ENCODE data around the gene GALNT14. TPM values are rescaled to one million over a fixed set of nuclear protein-coding genes. Genes with fewer than 3 reads are reported as not detected.

Gene GALNT14
- total RNA-seq, 2 experiments from 2014 or later = not detected

DNA sequence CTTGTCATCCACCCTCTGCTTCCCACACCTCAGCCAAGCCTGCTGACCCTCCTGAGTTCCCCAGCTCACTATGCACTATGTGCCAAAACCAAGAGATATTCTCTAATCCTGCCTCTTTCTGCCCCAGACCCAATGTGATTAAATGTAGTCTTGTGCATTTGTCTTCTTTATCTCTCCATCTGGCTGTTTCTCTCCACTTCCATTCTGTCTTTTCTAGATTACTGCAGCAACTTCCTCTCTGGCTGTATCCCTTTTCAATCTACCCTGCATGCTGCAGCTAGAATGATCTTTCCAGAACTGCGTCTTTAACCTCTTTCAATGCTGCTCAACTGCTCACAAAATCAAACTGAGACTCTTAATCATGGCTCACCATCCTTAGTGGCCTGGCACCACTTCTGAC lies 164.1 kb downstream of the GALNT14 start:
- no peaks in the 10 kb centered on the region for H3K36me3 Mint-ChIP-seq (ENCODE audit: low read depth)
- peaks cover 7% of the 10 kb centered on the region for H3K27me3 Mint-ChIP-seq (ENCODE audit: low read depth)
- DNase-seq = no peak
- no peaks in the 10 kb centered on the region for H3K9me3 Mint-ChIP-seq (ENCODE audit: insufficient read depth)
- no peak overlapping the region for H3K27ac Mint-ChIP-seq
- CTCF ChIA-PET = no interaction called here
- H3K4me1 Mint-ChIP-seq (ENCODE audit: low read depth) = no peaks in the 10 kb centered on the region
- POLR2A ChIA-PET = no interaction called here
- ATAC-seq = no peak
- H3K4me3 Mint-ChIP-seq = no peak overlapping the region

DNA sequence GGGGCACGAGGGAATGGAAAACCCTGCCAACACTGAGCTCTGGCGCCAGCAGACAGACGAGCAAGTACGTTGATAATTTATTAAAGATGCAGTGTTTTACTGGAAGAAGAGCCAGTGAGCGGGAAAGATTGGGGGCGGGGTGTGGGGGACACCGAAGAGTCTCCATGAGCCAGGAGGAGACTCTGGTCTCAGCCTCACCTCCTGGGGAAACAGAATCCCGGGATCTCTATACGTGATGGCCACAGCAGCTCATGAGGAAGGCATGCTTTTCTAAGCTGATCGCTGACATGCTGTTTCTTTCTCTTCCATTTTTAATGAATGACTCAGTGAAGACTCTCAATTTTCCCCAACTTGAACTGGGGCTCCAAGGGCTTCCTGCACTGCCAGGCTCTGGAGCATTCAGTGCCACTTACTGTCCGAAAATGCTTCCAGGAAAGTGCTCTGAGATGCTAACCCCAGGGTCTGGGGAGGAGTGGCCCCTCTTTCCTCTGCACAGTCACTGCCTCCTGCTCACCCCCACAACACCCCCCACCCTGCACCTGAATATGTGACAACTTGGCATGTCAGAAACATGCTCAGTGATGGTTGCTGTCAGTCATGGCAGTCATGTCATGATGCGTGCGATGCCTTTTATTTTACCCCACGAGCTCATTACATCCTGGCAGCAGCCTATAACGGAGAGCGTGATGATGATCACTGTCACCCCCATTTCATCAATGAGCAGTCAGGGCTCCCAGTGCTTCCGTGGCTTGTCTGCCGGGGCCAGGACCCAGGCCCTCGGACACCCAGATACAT lies 166.8 kb downstream of the GALNT14 start:
- Mint-ChIP-seq H3K36me3 (ENCODE audit: low read depth) (no peaks in the 10 kb centered on the region), H3K4me3 (no peak overlapping the region)

DNA sequence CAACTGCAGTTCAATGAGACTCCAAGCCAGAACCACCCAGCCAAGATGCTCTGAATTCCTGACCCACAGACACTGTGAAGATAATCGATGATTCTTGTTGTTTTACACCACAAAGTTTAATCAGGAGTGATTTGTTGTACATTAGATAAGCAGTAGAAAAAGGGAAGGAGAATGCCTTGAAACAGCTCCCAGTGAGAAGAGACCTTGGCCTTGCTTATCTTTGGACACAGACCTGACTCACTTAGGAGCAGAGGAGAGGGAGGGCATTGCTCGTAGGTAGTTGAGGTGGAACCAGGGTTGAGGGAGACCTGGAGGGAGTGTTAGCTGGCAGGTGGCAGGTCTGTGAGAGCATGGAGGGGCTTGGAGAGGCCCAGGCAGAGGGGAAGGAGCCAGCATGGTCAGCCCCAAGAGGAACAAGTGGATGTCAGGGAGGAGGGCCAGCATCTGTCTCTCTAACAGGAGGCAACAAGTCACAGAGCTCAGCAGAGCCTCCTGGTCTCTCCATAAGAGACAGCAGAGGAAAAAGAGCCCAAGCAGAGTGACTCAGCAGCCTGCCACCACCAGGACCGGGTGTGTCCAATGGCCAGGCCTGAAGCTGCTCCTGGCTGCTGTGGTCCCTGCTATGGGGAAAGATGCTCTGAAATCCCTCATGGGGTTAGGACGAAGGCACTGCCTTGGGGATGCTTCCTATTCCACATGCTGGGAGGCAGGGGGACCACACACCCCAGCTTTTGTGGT lies 169.4 kb downstream of the GALNT14 start:
- ChIA-PET POLR2A (no interaction called here), CTCF (no interaction called here)
- Mint-ChIP-seq H3K36me3 (ENCODE audit: low read depth) (no peaks in the 10 kb centered on the region), H3K4me1 (ENCODE audit: low read depth) (no peaks in the 10 kb centered on the region), H3K27ac (no peak overlapping the region), H3K27me3 (ENCODE audit: low read depth) (no peaks in the 10 kb centered on the region), H3K4me3 (no peak overlapping the region), H3K9me3 (ENCODE audit: insufficient read depth) (no peaks in the 10 kb centered on the region)
- no peak for DNase-seq
- no peak for ATAC-seq

More for the DNA sequence above, 166.8 kb downstream of the GALNT14 start:
- ChIA-PET POLR2A (no interaction called here), CTCF (no interaction called here)
- Mint-ChIP-seq H3K9me3 (ENCODE audit: insufficient read depth) (no peaks in the 10 kb centered on the region), H3K27me3 (ENCODE audit: low read depth) (peaks cover 7% of the 10 kb centered on the region), H3K27ac (no peak overlapping the region), H3K4me1 (ENCODE audit: low read depth) (no peaks in the 10 kb centered on the region)
- no peak for DNase-seq
- ATAC-seq = no peak

DNA sequence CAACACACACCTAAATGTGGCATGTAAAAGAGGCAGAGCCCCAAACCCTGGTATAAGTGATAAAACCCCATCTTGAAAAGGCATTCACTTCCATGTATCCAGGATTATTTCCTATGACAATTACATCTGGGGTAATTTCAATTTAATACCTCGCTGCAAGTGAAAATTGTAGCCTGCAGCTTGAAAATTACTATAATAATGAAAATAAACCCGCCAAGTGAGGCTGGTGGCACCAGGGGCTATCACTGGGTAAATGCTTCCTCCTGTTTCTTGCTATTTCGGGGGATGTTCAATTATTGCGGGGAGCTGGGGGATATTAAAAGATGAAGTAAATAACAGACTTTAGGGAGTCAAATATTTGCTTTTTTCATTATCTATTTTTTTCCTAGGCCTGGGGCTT lies 171.5 kb downstream of the GALNT14 start:
- Mint-ChIP-seq H3K27me3 (ENCODE audit: low read depth) (no peaks in the 10 kb centered on the region), H3K4me3 (no peak overlapping the region), H3K9me3 (ENCODE audit: insufficient read depth) (no peaks in the 10 kb centered on the region), H3K4me1 (ENCODE audit: low read depth) (no peaks in the 10 kb centered on the region), H3K36me3 (ENCODE audit: low read depth) (no peaks in the 10 kb centered on the region), H3K27ac (no peak overlapping the region)
- ATAC-seq = no peak
- no peak for DNase-seq
- CTCF ChIA-PET = no interaction called here
- POLR2A ChIA-PET = no interaction called here

DNA sequence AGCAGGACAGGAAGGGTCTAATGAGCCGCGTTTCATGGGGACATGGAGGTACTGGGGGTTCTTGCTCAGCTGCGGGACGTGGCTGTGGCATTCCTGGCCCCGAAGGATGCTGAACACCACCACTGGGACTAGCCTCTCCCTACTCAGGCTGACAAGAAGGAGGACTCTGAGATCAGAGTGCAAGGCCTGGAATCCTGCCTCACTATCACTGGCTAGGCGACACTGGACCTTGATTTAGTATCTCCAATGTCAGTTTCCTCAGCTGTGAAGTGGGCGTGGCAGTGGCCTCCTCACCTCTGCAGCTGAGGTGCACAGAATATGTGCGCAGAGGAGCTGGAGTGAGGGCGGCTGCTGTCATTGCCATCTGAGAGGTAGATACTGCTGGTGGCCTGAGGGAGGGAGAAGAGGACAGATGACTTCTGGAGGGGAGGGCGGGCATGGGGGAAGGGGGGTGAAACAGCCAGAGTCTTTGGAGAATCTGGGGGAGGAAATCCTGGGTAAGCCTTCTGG lies 173.2 kb downstream of the GALNT14 start:
- no peaks in the 10 kb centered on the region for H3K4me1 Mint-ChIP-seq (ENCODE audit: low read depth)
- no peaks in the 10 kb centered on the region for H3K9me3 Mint-ChIP-seq (ENCODE audit: insufficient read depth)
- no peak for ATAC-seq
- no peak overlapping the region for H3K4me3 Mint-ChIP-seq
- no peak for DNase-seq
- H3K27me3 Mint-ChIP-seq (ENCODE audit: low read depth) = no peaks in the 10 kb centered on the region
- ChIA-PET CTCF (no interaction called here), POLR2A (no interaction called here)
- no peak overlapping the region for H3K27ac Mint-ChIP-seq
- H3K36me3 Mint-ChIP-seq (ENCODE audit: low read depth) = no peaks in the 10 kb centered on the region

DNA sequence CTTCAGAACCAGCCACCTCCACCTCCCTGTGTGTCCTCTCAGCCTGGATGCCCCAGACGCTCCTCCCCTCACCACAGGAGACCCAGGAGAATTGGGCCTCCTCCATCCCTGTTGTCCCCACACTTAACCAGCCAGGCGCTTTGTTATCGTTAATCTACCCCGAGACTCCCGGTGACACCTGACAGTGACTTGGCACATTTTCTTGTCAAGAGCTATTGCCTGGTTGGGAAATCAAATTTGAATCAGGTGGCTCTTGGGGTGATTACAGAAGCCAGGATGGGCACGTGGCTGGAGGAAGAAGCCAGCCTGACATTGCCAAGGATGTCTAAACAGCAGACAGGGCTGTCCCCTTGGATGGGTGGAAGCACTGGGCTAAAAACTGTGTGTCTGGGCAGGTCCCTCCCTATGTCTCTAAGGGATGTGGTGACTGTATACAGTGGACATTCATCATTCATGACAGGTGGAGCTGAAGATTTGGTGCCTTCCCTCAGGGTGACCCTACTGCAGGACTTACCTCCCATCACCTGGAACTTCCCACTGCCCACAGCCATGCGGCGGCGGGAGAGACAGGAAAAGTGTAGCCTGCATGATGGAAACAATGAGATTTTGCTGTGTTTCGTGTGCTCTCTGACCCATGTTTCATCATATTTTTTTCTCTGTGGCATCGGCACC lies 173.8 kb downstream of the GALNT14 start:
- H3K4me3 Mint-ChIP-seq = no peak overlapping the region
- no peak for DNase-seq
- CTCF ChIA-PET = interaction anchor here (0.7 kb wide), 1 partner anchor 206 kb away, joined by 3 read pairs; no protein-coding TSS in a partner anchor
- POLR2A ChIA-PET = no interaction called here
- no peaks in the 10 kb centered on the region for H3K27me3 Mint-ChIP-seq (ENCODE audit: low read depth)
- ATAC-seq = no peak
- no peaks in the 10 kb centered on the region for H3K4me1 Mint-ChIP-seq (ENCODE audit: low read depth)
- no peak overlapping the region for H3K27ac Mint-ChIP-seq
- no peaks in the 10 kb centered on the region for H3K9me3 Mint-ChIP-seq (ENCODE audit: insufficient read depth)
- H3K36me3 Mint-ChIP-seq (ENCODE audit: low read depth) = no peaks in the 10 kb centered on the region

DNA sequence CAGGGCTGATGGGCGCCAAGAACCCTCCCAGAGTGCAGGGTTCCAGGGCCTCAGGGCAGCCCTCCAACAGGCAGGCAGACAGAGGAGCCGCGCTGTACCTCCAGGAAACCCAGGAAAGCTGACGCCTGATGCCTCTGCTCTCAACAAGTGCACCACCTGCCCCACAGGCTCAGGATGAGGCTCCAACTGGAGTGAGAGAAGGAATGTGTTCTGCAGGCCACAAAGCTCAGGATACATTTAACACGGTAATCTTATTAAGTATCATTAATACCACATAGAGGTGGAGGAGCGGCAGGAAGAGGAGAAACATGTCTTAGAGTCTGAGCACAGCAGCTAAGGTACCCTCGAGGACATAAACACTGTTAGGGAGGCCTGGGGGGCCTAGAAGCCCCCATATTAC lies 175.1 kb downstream of the GALNT14 start:
- Mint-ChIP-seq H3K36me3 (ENCODE audit: low read depth) (no peaks in the 10 kb centered on the region), H3K27ac (no peak overlapping the region), H3K4me3 (no peak overlapping the region), H3K4me1 (ENCODE audit: low read depth) (no peaks in the 10 kb centered on the region), H3K27me3 (ENCODE audit: low read depth) (no peaks in the 10 kb centered on the region), H3K9me3 (ENCODE audit: insufficient read depth) (no peaks in the 10 kb centered on the region)
- ChIA-PET CTCF (no interaction called here), POLR2A (interaction anchor here (0.5 kb wide), 1 partner anchor 23 kb away, joined by 3 read pairs; no protein-coding TSS in a partner anchor)
- DNase-seq = no peak
- ATAC-seq = no peak

DNA sequence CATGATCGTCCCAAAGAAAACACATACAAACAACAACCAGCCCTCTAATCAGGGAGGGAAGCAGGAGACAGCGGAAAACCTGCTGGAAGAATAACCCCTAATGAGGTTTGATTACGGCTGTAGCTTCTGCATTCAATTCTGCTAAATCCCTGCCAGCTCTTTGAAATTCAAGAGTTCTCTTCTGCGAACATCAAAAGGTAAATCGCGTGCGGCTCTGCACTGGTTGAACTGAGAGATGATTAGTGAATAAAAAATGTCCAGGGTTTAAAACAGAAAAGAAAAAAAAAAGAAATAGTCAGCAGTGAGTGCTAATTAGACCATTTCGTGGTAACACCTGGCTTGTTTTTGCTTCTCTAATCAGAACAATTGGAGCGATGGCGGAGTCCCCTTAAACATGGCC lies 178.0 kb downstream of the GALNT14 start:
- Mint-ChIP-seq H3K9me3 (ENCODE audit: insufficient read depth) (no peaks in the 10 kb centered on the region), H3K27me3 (ENCODE audit: low read depth) (no peaks in the 10 kb centered on the region), H3K27ac (no peak overlapping the region), H3K4me1 (ENCODE audit: low read depth) (no peaks in the 10 kb centered on the region), H3K36me3 (ENCODE audit: low read depth) (no peaks in the 10 kb centered on the region), H3K4me3 (no peak overlapping the region)
- ATAC-seq = no peak
- POLR2A ChIA-PET = no interaction called here
- CTCF ChIA-PET = no interaction called here
- DNase-seq = no peak

DNA sequence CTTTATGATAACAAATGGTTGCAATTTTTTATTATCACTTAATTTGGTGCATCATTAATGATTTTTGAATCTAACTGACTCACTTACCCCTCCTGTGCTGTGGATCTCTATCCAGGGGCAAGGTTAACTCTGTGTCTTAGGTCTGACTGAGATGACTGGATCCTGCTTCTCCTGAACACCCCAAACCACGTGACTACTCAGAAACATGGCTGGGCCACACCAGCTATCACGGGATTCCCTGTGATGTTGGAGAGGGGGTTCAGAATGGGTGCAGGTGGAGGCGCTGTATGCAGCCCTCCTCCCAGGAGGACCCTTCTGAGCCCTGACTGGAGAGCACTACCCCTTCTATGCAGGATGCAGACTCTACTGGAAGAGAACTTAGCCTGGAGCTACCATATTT lies 178.6 kb downstream of the GALNT14 start:
- no peaks in the 10 kb centered on the region for H3K4me1 Mint-ChIP-seq (ENCODE audit: low read depth)
- no peaks in the 10 kb centered on the region for H3K36me3 Mint-ChIP-seq (ENCODE audit: low read depth)
- no peak overlapping the region for H3K27ac Mint-ChIP-seq
- DNase-seq = no peak
- no peak overlapping the region for H3K4me3 Mint-ChIP-seq
- CTCF ChIA-PET = no interaction called here
- no peaks in the 10 kb centered on the region for H3K9me3 Mint-ChIP-seq (ENCODE audit: insufficient read depth)
- no peaks in the 10 kb centered on the region for H3K27me3 Mint-ChIP-seq (ENCODE audit: low read depth)
- POLR2A ChIA-PET = no interaction called here
- ATAC-seq = no peak

DNA sequence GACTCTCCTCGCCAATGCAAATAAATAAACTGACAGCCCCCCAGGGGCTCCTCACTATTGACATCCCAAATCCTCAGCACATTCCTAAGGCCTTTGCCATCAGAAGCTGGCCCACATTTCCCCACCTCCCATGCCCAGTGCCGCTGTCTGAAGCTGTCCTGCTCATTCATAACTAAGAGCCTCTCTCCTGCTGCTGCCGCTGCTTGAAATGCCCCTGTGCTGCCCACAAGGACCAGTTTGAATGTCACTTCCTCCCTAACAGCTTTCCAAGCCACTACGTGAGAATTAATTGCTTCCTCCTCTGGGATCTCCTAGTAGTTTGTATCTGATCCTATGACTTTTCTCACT lies 179.3 kb downstream of the GALNT14 start:
- ChIA-PET CTCF (no interaction called here), POLR2A (no interaction called here)
- ATAC-seq (no peak), DNase-seq (no peak)
- H3K27ac Mint-ChIP-seq = no peak overlapping the region
- no peaks in the 10 kb centered on the region for H3K36me3 Mint-ChIP-seq (ENCODE audit: low read depth)
- no peaks in the 10 kb centered on the region for H3K9me3 Mint-ChIP-seq (ENCODE audit: insufficient read depth)
- no peak overlapping the region for H3K4me3 Mint-ChIP-seq
- no peaks in the 10 kb centered on the region for H3K27me3 Mint-ChIP-seq (ENCODE audit: low read depth)
- H3K4me1 Mint-ChIP-seq (ENCODE audit: low read depth) = no peaks in the 10 kb centered on the region

DNA sequence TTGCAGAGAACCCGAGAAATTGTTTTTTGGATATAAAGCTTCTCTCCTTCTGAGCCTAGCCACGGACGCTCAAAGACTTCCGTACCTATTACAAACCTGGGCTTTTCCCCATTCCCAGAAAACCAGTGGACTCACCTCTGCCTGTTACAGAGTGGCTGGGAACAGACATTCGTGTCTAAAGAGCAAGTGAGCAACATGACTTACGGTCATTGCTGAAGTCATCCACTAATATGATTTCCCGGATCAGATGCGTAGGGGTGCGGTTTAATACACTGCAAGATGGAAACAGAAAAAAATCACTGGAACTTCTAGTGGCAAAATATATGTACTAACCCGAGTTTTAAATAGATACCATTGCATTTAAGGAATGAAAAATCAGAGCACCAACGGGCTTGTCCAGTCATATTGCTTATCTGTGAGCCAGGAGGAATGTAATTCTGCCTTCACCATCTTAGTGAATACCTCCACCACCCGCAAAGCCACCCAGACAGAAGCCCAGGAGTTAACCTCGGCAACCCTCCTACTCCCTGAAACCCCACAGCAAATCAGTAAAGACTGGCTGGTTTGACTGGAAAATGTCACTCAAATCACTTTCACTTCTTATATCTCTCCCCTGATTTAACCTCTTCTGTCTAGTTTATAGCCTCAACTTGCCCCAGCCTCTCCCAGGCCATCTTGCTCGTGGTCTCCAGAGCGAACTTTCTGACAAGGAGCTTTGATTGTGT lies 179.9 kb downstream of the GALNT14 start:
- no peak overlapping the region for H3K27ac Mint-ChIP-seq
- ChIA-PET POLR2A (no interaction called here), CTCF (no interaction called here)
- no peaks in the 10 kb centered on the region for H3K36me3 Mint-ChIP-seq (ENCODE audit: low read depth)
- H3K27me3 Mint-ChIP-seq (ENCODE audit: low read depth) = no peaks in the 10 kb centered on the region
- no peaks in the 10 kb centered on the region for H3K9me3 Mint-ChIP-seq (ENCODE audit: insufficient read depth)
- DNase-seq = no peak
- H3K4me1 Mint-ChIP-seq (ENCODE audit: low read depth) = no peaks in the 10 kb centered on the region
- ATAC-seq = no peak
- no peak overlapping the region for H3K4me3 Mint-ChIP-seq

DNA sequence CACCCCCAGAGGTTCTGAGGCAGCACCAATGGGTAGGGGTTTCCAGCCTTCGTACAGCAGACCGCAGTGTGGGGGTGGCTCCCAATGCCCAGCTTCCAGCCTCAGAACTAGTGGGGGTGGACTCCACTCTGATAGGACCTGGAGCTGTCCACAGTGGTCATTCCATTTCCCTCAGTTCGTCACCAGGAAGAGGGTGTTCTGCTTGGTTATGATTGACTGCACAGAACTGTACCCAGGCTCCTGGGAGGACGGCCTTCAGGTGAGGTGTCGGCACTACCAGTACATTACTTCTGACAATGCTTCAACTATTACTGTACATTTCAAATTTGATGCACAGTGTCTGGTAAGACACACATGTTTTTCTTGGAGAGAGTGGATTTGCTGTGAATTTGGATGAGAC lies 180.6 kb downstream of the GALNT14 start:
- no peaks in the 10 kb centered on the region for H3K9me3 Mint-ChIP-seq (ENCODE audit: insufficient read depth)
- ChIA-PET CTCF (no interaction called here), POLR2A (no interaction called here)
- H3K27me3 Mint-ChIP-seq (ENCODE audit: low read depth) = no peaks in the 10 kb centered on the region
- H3K4me1 Mint-ChIP-seq (ENCODE audit: low read depth) = no peaks in the 10 kb centered on the region
- H3K36me3 Mint-ChIP-seq (ENCODE audit: low read depth) = no peaks in the 10 kb centered on the region
- no peak overlapping the region for H3K27ac Mint-ChIP-seq
- no peak for ATAC-seq
- no peak for DNase-seq
- H3K4me3 Mint-ChIP-seq = no peak overlapping the region
